ENCODE measurements around the gene NDUFB4. TPM values are rescaled to one million over a fixed set of nuclear protein-coding genes. Genes with fewer than 3 reads are reported as not detected.

The NDUFB4 gene
- 100 to 1,000 TPM; 123 to 125 TPM for total RNA-seq

DNA sequence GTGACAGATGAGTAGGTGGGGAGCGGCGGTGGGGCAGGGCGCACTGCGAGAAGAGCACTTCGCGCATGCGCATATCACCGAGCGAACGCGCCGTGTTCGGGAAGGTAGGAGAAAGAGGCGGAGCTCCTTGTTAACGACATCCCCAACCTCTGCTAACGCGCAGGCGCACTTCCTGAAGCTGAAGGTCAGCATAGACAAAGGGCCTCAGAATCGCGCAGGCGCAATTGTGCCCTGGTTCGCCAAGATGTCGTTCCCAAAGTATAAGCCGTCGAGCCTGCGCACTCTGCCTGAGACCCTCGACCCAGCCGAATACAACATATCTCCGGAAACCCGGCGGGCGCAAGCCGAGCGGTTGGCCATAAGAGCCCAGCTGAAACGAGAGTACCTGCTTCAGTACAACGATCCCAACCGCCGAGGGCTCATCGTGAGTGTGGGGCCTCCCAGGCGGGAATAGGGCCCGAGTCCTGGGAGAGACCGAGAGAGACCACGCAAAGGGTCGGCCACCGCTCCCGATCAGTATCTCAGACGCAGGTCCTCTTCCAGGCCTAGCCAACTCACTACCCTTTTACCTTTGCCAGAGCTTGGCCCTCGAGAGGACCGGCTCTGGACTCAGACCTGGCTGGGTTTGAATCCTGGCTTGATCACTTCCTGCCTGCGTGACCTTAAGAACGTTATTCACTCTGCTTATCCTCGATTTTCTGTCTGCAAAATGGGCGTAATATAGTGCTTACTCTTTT is at the start of gene NDUFB4:
Gene NDUFB4 (plus strand): TSS at position 221 of the 737 bp plus-strand sequence. CDS start 24 bp downstream, at position 245.
- POLR2A ChIA-PET, result interaction anchor here (0.7 to 1.4 kb wide), 5 partner anchors 8 to 501 kb away, joined by 3 to 9 read pairs (median 3); partner anchors contain the start of genes GTF2E1 and RABL3
- CTCF ChIA-PET, result interaction anchor here (2.2 kb wide), 1 partner anchor 35 kb away, joined by 5 read pairs; no protein-coding TSS in a partner anchor

- CTCF ChIA-PET, result no interaction called here
These were observed 45.6 kb upstream of the NDUFB4 start for GRCh38 chr3:120550546-120550945.

GRCh38 chr3:120552184-120553172 is 43.7 kb upstream of the NDUFB4 start:
- CTCF ChIA-PET, result no interaction called here
- POLR2A ChIA-PET, result no interaction called here

More at GRCh38 chr3:120550546-120550945, 45.6 kb upstream of the NDUFB4 start:
- POLR2A ChIA-PET, result no interaction called here

DNA sequence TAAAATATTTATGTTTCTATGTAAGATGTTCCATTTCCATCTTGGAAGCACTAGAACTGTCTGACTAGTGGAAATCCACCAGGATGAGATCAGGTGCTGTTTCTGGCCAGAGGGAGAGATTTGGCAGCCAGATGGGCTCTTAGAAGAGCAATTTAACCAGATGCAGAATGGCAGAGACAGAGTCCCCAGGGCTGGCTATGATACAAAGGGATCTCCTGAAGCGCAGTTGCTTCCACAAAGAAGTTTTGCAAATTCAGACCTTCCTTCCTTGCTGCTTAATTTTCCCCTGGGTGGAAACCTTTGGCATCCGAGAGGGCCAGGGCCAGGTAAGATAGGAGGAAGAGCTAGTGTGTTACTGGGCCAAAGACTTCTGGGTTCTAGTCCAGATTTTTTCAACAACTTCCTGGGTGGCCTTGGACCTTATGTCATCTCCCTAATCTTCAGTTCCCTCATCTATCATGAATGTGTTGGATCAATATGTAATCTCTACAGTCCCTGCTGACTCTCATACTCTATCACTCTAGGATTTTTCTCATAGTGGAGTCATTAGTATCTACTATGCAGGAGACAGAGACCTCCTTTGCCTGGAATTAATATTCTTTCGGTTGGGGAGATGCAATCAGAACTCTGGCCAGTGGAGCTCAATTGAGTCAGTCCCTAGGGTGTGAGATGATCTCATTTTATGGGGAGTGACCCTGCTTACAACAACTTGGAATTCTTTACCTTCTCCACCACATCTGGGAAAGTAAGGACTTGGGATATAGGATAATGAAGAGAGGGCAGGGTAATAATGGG is 41.1 kb upstream of the NDUFB4 start:
- POLR2A ChIA-PET, result no interaction called here
- CTCF ChIA-PET, result no interaction called here

- ChIA-PET POLR2A (no interaction called here), CTCF (interaction anchor here (2.5 kb wide), 1 partner anchor 11 kb away, joined by 10 read pairs; no protein-coding TSS in a partner anchor)
These were observed 40.3 kb upstream of the NDUFB4 start for GRCh38 chr3:120555657-120556509.

GRCh38 chr3:120557115-120557514 is 39.0 kb upstream of the NDUFB4 start:
- ChIA-PET CTCF (interaction anchor here (0.6 to 3.0 kb wide), 5 partner anchors 9 to 312 kb away, joined by 3 to 14 read pairs (median 4); no protein-coding TSS in a partner anchor), POLR2A (interaction anchor here (0.7 kb wide), 2 partner anchors 40 to 463 kb away, joined by 4 to 6 read pairs; partner anchors contain the start of gene GSK3B)

GRCh38 chr3:120558771-120559241 is 37.3 kb upstream of the NDUFB4 start:
- CTCF ChIA-PET, result interaction anchor here (0.7 to 3.0 kb wide), 17 partner anchors 9 to 315 kb away, joined by 3 to 24 read pairs (median 4); no protein-coding TSS in a partner anchor
- POLR2A ChIA-PET, result interaction anchor here (0.8 kb wide), 1 partner anchor 37 kb away, joined by 3 read pairs; the partner anchor contains the start of gene NDUFB4

- ChIA-PET CTCF (interaction anchor here (0.7 to 3.0 kb wide), 17 partner anchors 8 to 315 kb away, joined by 3 to 24 read pairs (median 4); no protein-coding TSS in a partner anchor), POLR2A (interaction anchor here (0.8 kb wide), 1 partner anchor 37 kb away, joined by 3 read pairs; the partner anchor contains the start of gene NDUFB4)
These were observed 36.7 kb upstream of the NDUFB4 start for GRCh38 chr3:120559242-120560061.

GRCh38 chr3:120560304-120561250 is 35.6 kb upstream of the NDUFB4 start:
- POLR2A ChIA-PET, result no interaction called here

DNA sequence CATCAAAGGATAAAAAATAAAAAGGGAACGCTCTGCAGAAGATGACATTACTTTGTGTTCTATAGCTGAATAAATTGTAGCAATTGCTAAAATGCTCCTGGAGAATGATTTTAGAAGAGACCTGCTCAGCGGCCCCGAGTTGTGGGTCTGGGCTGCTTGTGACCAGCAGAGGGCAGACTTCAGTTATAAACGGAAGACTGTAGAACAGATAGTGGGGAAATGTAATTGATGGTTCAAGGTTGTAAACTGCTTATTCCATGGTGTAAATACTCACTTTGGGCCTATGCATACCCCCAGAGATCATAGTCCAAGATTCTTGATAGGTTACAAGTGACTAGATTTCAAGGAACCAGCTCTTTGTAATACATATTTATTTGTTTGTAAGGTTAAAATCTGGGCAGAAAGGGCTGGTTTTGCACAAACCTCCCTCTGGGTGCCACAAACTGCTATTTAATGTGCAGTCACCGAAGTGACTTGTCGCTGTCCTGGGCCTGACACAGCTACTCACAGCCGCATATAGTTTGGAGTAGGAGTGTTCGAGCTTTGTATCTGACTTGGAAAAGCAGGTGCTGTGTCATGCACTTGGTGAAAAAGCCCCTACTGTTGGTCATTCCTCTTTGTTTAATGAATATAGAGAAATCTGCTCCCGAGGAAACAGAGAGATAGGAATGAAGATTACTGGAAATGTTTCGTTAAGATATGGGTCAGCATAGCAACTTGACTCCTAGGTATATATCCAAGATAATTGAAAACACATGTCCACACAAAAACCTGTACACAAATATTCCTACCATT is 34.7 kb upstream of the NDUFB4 start:
- CTCF ChIA-PET, result interaction anchor here (0.8 to 2.2 kb wide), 9 partner anchors 11 to 293 kb away, joined by 3 to 16 read pairs (median 3); partner anchors contain the start of gene NDUFB4
- POLR2A ChIA-PET, result no interaction called here

More at GRCh38 chr3:120560304-120561250, 35.6 kb upstream of the NDUFB4 start:
- CTCF ChIA-PET, result interaction anchor here (1.0 to 2.2 kb wide), 7 partner anchors 12 to 235 kb away, joined by 3 to 16 read pairs (median 3); partner anchors contain the start of gene NDUFB4

- CTCF ChIA-PET, result interaction anchor here (0.8 kb wide), 1 partner anchor 232 kb away, joined by 3 read pairs; no protein-coding TSS in a partner anchor
- POLR2A ChIA-PET, result no interaction called here
These were observed 32.6 kb upstream of the NDUFB4 start for GRCh38 chr3:120563356-120564022.

DNA sequence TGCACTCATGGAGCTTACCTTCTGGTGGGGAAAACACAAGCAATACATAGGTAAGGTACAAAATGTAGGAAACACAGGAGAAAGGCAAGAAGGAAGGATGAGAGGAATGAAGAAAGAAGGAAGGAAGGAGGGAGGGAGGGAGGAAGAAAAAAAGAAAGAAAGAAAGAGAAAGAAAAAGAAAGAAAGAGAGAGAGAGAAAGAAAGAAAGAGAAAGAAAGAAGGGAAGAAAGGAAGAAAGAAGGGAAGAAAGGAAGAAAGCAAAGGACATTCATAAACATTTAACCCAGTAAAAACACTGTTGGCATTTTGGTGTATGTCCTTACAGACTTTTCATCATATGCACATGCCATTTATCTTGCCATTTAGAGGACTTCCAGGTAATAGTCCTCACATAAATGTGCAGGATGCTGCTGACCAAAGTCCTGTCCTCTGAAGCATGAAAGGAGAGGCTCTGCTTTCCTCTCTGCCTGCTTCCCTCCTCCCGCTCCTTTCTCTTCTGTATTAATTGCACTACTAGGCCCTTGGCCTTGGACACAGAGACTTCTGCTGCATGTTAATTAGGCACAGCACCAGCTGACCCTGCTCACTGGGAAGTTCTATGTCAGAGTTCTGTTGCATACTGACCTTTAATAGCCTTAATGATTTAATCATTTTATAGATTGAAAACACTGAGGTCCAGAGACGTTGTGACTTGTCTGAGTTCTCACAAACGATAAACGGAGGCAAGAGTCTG is 29.7 kb upstream of the NDUFB4 start:
- ChIA-PET POLR2A (no interaction called here), CTCF (interaction anchor here (1.8 to 2.3 kb wide), 3 partner anchors 8 to 228 kb away, joined by 7 to 10 read pairs (median 10); no protein-coding TSS in a partner anchor)

DNA sequence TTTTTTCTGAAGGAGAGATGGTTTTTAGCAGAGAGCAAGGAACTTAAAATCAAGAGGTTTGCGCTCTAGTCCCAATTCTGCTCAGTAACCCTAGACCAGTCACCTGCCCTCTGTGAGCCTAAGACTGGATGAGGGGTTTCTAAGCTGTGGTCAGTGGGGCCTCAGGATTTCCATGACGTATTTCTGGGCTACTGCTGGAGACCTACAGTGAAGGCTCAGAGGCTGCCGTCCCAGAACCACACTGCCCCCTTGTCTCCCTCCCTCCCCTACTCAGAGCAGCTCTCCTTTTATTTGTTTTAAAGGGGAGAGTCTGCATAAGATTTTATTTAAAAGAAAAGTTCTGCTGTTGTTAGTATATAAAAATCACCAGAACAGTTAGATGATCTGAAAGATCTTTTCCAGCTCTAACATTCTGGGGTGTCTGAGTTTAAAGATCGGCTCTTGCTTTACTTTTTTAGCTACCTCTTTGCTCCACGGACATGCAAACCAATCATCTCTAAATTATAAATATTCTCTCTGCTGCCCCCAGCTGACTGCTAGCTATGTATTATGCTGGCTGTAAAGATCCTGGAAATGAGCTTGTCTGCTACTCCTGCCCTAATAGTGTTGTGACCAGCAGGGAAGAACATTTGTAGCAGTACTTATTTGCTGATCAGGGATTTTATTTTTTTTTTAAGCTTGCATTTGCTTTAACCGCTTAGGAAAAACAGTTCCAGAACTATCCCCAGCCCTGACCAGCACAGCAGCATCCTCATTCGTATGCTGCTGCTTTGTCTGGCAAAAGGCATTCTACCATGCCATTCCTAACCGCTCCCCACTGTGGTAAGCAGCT is 28.6 kb upstream of the NDUFB4 start:
- ChIA-PET POLR2A (no interaction called here), CTCF (interaction anchor here (1.8 to 2.3 kb wide), 3 partner anchors 9 to 227 kb away, joined by 7 to 10 read pairs (median 10); no protein-coding TSS in a partner anchor)

Data from activated CD8-positive, alpha-beta memory T cell treated with anti-CD3 and anti-CD28 coated beads for 36 hours (primary cell).